SK-N-SH (cell line): ENCODE results near the gene LEFTY1. TPM values are rescaled to one million over a fixed set of nuclear protein-coding genes. Genes with fewer than 3 reads are reported as not detected.
"Not testable (repeated sequence)": the region's sequence is repeated elsewhere in the genome, so short reads cannot be mapped to it uniquely, and the experiment has no call there.

Experiments used
- CTCF ChIA-PET: fragments of 300-600, 350-600 bp; formaldehyde crosslinking; extraction: SDS; loops from one replicate; lab custom pipeline; 2021; lab: Yijun Ruan, JAX
- POLR2A ChIA-PET: fragments of 350-600 bp; sonication (Branson Sonifier 250); formaldehyde crosslinking; extraction: SDS; loops from one replicate; lab custom pipeline; 2020; ENCODE audit warnings: antibody characterized with exemption, inconsistent platforms; lab: Yijun Ruan, JAX
- DNase-seq: peaks from one replicate; pipeline ENCODE4 v3.0.0; 2012
- H2AFZ ChIP-seq: fragments of 200-600 bp; sonication (generic); 2 replicates; pipeline ENCODE4 v1.8.1; 2016; ENCODE audit warnings: antibody characterized with exemption, mild to moderate bottlenecking, low read depth
- H3F3A ChIP-seq: fragments of 200-600 bp; sonication (generic); replicated peaks from 2 replicates; pipeline ENCODE3; 2016; ENCODE audit warnings: antibody characterized with exemption, mild to moderate bottlenecking; ENCODE audit not compliant: insufficient read depth
- H3K27ac ChIP-seq, 2 experiments: fragments of 200-500 bp in 1 of 2; fragments of 200-600 bp in 1 of 2; sonication (Bioruptor generic) in 1 of 2; sonication (generic), shearing (Covaris generic) in 1 of 2; 2 replicates each; pipeline versions ENCODE4 v1.5.1 to v1.6.1; 2014 to 2016; ENCODE audit warnings: low read depth in 2 of 2, inconsistent platforms in 1 of 2, low read length in 1 of 2, mild to moderate bottlenecking in 1 of 2, mixed read lengths in 1 of 2
- H3K27me3 ChIP-seq: fragments of 200-600 bp; sonication (generic), shearing (Covaris generic); 2 replicates; pipeline ENCODE4 v1.6.1; 2016; ENCODE audit warnings: mixed run types; ENCODE audit not compliant: insufficient read depth
- H3K36me3 ChIP-seq, 2 experiments: fragments of 200-500 bp in 1 of 2; fragments of 200-600 bp in 1 of 2; sonication (Bioruptor generic) in 1 of 2; sonication (generic) in 1 of 2; replicated peaks in 1 of 2; 2 replicates each; pipeline versions ENCODE3 to v1.5.1; 2014 to 2016; ENCODE audit warnings: low read length in 1 of 2, mild to moderate bottlenecking in 1 of 2; ENCODE audit not compliant: insufficient read depth in 2 of 2, control insufficient read depth in 1 of 2
- H3K4me1 ChIP-seq, 2 experiments: fragments of 200-500 bp in 1 of 2; fragments of 200-600 bp in 1 of 2; sonication (Bioruptor generic) in 1 of 2; sonication (generic), shearing (Covaris generic) in 1 of 2; 2 replicates each; pipeline versions ENCODE4 v1.5.1 to v1.6.1; 2014 to 2016; ENCODE audit warnings: low read depth in 1 of 2, low read length in 1 of 2, mixed run types in 1 of 2; ENCODE audit not compliant: insufficient read depth in 2 of 2, control insufficient read depth in 1 of 2
- H3K4me2 ChIP-seq: fragments of 200-600 bp; sonication (generic), shearing (Covaris generic); 2 replicates; pipeline ENCODE4 v1.6.1; 2017; ENCODE audit warnings: mixed run types
- H3K4me3 ChIP-seq, 2 experiments: fragments of 200-500 bp in 1 of 2; fragments of 200-600 bp in 1 of 2; sonication (Bioruptor generic) in 1 of 2; sonication (generic), shearing (Covaris generic) in 1 of 2; 2 replicates each; pipeline versions ENCODE4 v1.5.1 to v1.8.1; 2014 to 2016; ENCODE audit warnings: low read depth in 2 of 2, inconsistent platforms in 1 of 2, low read length in 1 of 2, mild to moderate bottlenecking in 1 of 2, mixed read lengths in 1 of 2, moderate library complexity in 1 of 2
- H3K79me2 ChIP-seq: fragments of 200-600 bp; sonication (generic); 2 replicates; pipeline ENCODE4 v1.8.1; 2017; ENCODE audit warnings: mild to moderate bottlenecking; ENCODE audit not compliant: insufficient read depth
- H3K9ac ChIP-seq: fragments of 200-600 bp; sonication (generic); 2 replicates; pipeline ENCODE4 v1.6.1; 2017; ENCODE audit warnings: mixed run types
- H3K9me2 ChIP-seq: fragments of 200-600 bp; sonication (generic); 2 replicates; pipeline ENCODE4 v1.6.1; 2017; ENCODE audit warnings: mixed run types
- H3K9me3 ChIP-seq: fragments of 200-600 bp; sonication (generic); 2 replicates; pipeline ENCODE4 v1.6.1; 2017; ENCODE audit warnings: mixed run types, mild to moderate bottlenecking, moderate library complexity
- H4K20me1 ChIP-seq: fragments of 200-600 bp; sonication (generic); 2 replicates; pipeline ENCODE4 v1.6.1; 2017; ENCODE audit warnings: mild to moderate bottlenecking, mixed run types; ENCODE audit not compliant: insufficient read depth
- ELF1 ChIP-seq: IDR thresholded peaks from 2 replicates; pipeline ENCODE4 v1.4.0; 2012
- EZH2phosphoT487 ChIP-seq: fragments of 200-600 bp; sonication (generic); IDR thresholded peaks from 2 replicates; pipeline ENCODE4 v1.6.1; 2017; ENCODE audit warnings: low read depth, mixed run types, mild to moderate bottlenecking, antibody characterized with exemption, moderate library complexity, borderline replicate concordance
- FOSL2 ChIP-seq: IDR thresholded peaks from 2 replicates; pipeline ENCODE4 v1.4.0; 2012; ENCODE audit warnings: low read depth, mild to moderate bottlenecking, moderate library complexity, borderline replicate concordance
- IRF3 ChIP-seq: fragments of 150-350 bp; IDR thresholded peaks from 2 replicates; pipeline ENCODE4 v1.6.1; 2016; ENCODE audit warnings: mild to moderate bottlenecking, low read depth, low read length
- MAX ChIP-seq: IDR thresholded peaks from 2 replicates; pipeline ENCODE4 v1.4.0; 2012; ENCODE audit warnings: low read depth
- MXI1 ChIP-seq: IDR thresholded peaks from 2 replicates; pipeline ENCODE4 v1.6.1; 2012; ENCODE audit warnings: mild to moderate bottlenecking, low read depth, low read length, improper control_type of control experiment
- NFIC ChIP-seq: IDR thresholded peaks from 2 replicates; pipeline ENCODE4 v1.4.0; 2012; ENCODE audit warnings: borderline replicate concordance
- PBX3 ChIP-seq: IDR thresholded peaks from 2 replicates; pipeline ENCODE4; 2012
- POLR2AphosphoS5 ChIP-seq: IDR thresholded peaks from 2 replicates; pipeline ENCODE4 v1.6.1; 2012; ENCODE audit warnings: low read depth, low read length
- RFX5 ChIP-seq: IDR thresholded peaks from 2 replicates; pipeline ENCODE4 v1.6.1; 2012; ENCODE audit warnings: mild to moderate bottlenecking, improper control_type of control experiment, low read length
- RXRA ChIP-seq: IDR thresholded peaks from 2 replicates; pipeline ENCODE4 v1.4.0; 2012; ENCODE audit warnings: low read depth, mild to moderate bottlenecking, borderline replicate concordance
- SIN3A ChIP-seq: IDR thresholded peaks from 2 replicates; pipeline ENCODE4 v1.6.1; 2012; ENCODE audit warnings: low read depth, mild to moderate bottlenecking, low read length, moderate library complexity, borderline replicate concordance
- SMC3 ChIP-seq: IDR thresholded peaks from 2 replicates; pipeline ENCODE4 v1.6.1; 2012; ENCODE audit warnings: low read depth, low read length, improper control_type of control experiment
- TAF1 ChIP-seq: IDR thresholded peaks from 2 replicates; pipeline ENCODE4 v1.6.1; 2012; ENCODE audit warnings: low read depth, mild to moderate bottlenecking, low read length, moderate library complexity, borderline replicate concordance
- TCF12 ChIP-seq: IDR thresholded peaks from 2 replicates; pipeline ENCODE4 v1.4.0; 2012
- USF1 ChIP-seq: IDR thresholded peaks from 2 replicates; pipeline ENCODE4 v1.4.0; 2012; ENCODE audit warnings: low read depth, borderline replicate concordance
- ZBTB33 ChIP-seq: IDR thresholded peaks from 2 replicates; pipeline ENCODE4 v1.4.0; 2012; ENCODE audit warnings: low read depth, borderline replicate concordance
- whole genome bisulfite sequencing: methylation state at CpG from one replicate; pipeline ENCODE4 v1.1.6; 2017; ENCODE audit warnings: low lambda C conversion rate; 5-methylcytosine and 5-hydroxymethylcytosine counted together
- polyA plus RNA-seq, 3 experiments: library from polyadenylated mRNA; depleted of rRNA; stranded (reverse); fragments of >200 nt; gene quantifications; 2 replicates each; pipeline ENCODE4 v1.2.3, GENCODE V29; 2012

Gene LEFTY1
- polyA plus RNA-seq, 1 of the 3 experiments (the other 2 are of a cell fraction): 0.07 TPM

GRCh38 chr1:225840223-225840610, 48.7 kb downstream of the LEFTY1 start:
- DNase-seq: no peak
- Histone ChIP-seq H3K4me1 (no peaks in the 10 kb centered on the region; a peak in 1 of 4 replicates), H4K20me1 (no peaks in the 10 kb centered on the region), H3K36me3 (peaks cover 17 to 23% of the 10 kb centered on the region in 2 experiments), H2AFZ (no peak overlapping the region), H3K9ac (no peak overlapping the region), H3K4me3 (no peak overlapping the region), H3K27ac (no peak overlapping the region), H3K27me3 (no peaks in the 10 kb centered on the region), H3K9me2 (no peaks in the 10 kb centered on the region), H3K79me2 (no peaks in the 10 kb centered on the region), H3F3A (no peaks in the 10 kb centered on the region), H3K9me3 (no peaks in the 10 kb centered on the region), H3K4me2 (no peak overlapping the region)
- CTCF ChIA-PET: interaction anchor here (0.9 to 2.0 kb wide), 3 partner anchors 145 to 365 kb away, joined by 3 to 12 read pairs (median 3); no protein-coding TSS in a partner anchor
- 100% methylated on average over 1 of the region's 1 CpG for WGBS
- TF ChIP-seq SMC3: no peak
- TF ChIP-seq FOSL2: no peak
- no peak for TF ChIP-seq POLR2AphosphoS5
- no peak for TF ChIP-seq SIN3A
- TF ChIP-seq RXRA: no peak
- TF ChIP-seq EZH2phosphoT487: no peak
- no peak for TF ChIP-seq ZBTB33
- no peak for TF ChIP-seq TAF1
- no peak for TF ChIP-seq TCF12
- no peak for TF ChIP-seq PBX3
- TF ChIP-seq ELF1: no peak
- POLR2A ChIA-PET: no interaction called here

GRCh38 chr1:225838793-225839192, 50.2 kb downstream of the LEFTY1 start:
- TF ChIP-seq RFX5 (no peak), IRF3 (no peak), SMC3 (no peak), ELF1 (no peak), SIN3A (no peak), NFIC (no peak), TAF1 (no peak), MAX (no peak), PBX3 (no peak), TCF12 (no peak), USF1 (no peak), MXI1 (no peak)
- no peaks in the 10 kb centered on the region for H4K20me1 ChIP-seq
- no peaks in the 10 kb centered on the region for H3K27me3 ChIP-seq
- H3K79me2 ChIP-seq: no peaks in the 10 kb centered on the region
- WGBS: 95% methylated on average over 6 of the region's 14 CpGs
- no peaks in the 10 kb centered on the region; a peak in 1 of 4 replicates for H3K4me1 ChIP-seq
- no peaks in the 10 kb centered on the region for H3K9me3 ChIP-seq
- no peak for DNase-seq
- CTCF ChIA-PET: no interaction called here
- peaks cover 16 to 17% of the 10 kb centered on the region in 2 experiments for H3K36me3 ChIP-seq
- no peak overlapping the region for H2AFZ ChIP-seq
- POLR2A ChIA-PET: no interaction called here
- H3K4me3 ChIP-seq: no peak overlapping the region
- H3F3A ChIP-seq: no peaks in the 10 kb centered on the region
- H3K4me2 ChIP-seq: no peak overlapping the region
- no peak overlapping the region for H3K9ac ChIP-seq
- no peaks in the 10 kb centered on the region for H3K9me2 ChIP-seq
- no peak overlapping the region for H3K27ac ChIP-seq

GRCh38 chr1:225836296-225836695, 52.6 kb downstream of the LEFTY1 start:
- H3K9me3 ChIP-seq, H3K4me1 ChIP-seq, H3K9ac ChIP-seq, H3K79me2 ChIP-seq, H2AFZ ChIP-seq, H3K4me2 ChIP-seq, H3K4me3 ChIP-seq, H3F3A ChIP-seq, POLR2A ChIA-PET, H3K9me2 ChIP-seq, H3K27me3 ChIP-seq, DNase-seq, H4K20me1 ChIP-seq, H3K27ac ChIP-seq, CTCF ChIA-PET: not testable (repeated sequence)
- peaks cover 28 to 35% of the 10 kb centered on the region in 2 experiments for H3K36me3 ChIP-seq
- 97% methylated on average over 4 of the region's 4 CpGs for WGBS
